ENCODE data around the gene IRF2BP2. TPM values are rescaled to one million over a fixed set of nuclear protein-coding genes. Genes with fewer than 3 reads are reported as not detected.

IRF2BP2 gene
- total and polyA plus RNA-seq, 4 experiments from 2014 or later: 23.9 to 164 (median 103) TPM

DNA sequence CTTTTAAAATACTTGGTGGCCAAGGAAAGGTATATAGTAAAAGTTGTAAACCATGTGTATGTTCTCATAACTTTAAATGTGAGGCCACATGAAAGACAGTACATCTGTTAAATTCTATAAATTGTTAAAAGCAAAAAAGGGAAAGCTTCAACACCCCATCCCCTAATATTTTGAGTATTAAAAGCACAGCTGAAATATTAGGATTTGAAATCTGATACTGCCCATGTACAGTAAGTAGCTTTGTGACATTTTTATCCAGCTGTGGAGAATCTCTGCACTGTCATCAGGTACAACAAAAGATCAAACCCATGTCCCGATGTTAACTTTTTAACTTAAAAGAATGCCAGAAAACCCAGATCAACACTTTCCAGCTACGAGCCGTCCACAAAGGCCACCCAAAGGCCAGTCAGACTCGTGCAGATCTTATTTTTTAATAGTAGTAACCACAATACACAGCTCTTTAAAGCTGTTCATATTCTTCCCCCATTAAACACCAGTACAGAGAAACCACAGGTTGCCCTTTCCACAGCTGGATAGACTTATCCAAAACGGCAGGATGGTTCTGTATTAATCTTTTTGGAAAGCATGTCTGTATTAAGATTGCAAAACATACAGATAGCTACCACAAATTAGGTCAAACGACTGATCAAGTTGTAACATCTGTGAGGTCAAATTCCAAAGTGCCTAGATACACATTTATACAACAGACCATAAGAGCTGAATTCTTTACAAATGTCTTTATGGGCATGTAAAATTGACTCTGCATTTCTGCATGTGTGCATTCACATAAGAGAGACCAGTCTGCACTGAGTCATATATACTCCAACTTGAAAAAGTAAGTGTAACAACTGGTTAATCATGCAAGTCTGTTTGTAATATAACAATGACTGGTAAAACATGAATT lies 5.2 kb downstream of the IRF2BP2 start:
- Histone ChIP-seq H3K27me3 (ENCODE audit: insufficient read depth, low read length) (no peaks in the 10 kb centered on the region), H3K4me3 (ENCODE audit: low read length in 2 of 2) (peak overlapping the region; percentile 77 to 92), H3K9me3 (ENCODE audit: control insufficient read depth in 1 of 2, low read length in 2 of 2) (no peaks in the 10 kb centered on the region), H3K27ac (ENCODE audit: low read depth, low read length) (peak overlapping the region; percentile 96), H3K4me1 (ENCODE audit: insufficient read depth, low read length) (peaks cover 67% of the 10 kb centered on the region), H3K36me3 (ENCODE audit: insufficient read depth, low read length) (peaks cover 28% of the 10 kb centered on the region)
- Mint-ChIP-seq H3K36me3 (peaks cover 42 to 58% of the 10 kb centered on the region in 2 donors), H3K9me3 (peaks cover 0 to 6% (median 0%) of the 10 kb centered on the region in 8 donors), H3K27me3 (peaks cover 0 to 4% of the 10 kb centered on the region in 2 donors), H3K4me1 (peaks cover 38 to 84% (median 58%) of the 10 kb centered on the region in 4 donors), H3K4me3 (peak overlapping the region; percentile 94 to 100 (median 95)), H3K27ac (peak overlapping the region; percentile 86 to 100 (median 94))
- intact Hi-C loops (cut with micrococcal nuclease): loop anchor here (5.0 kb wide), 1 partner anchor 558 kb away; the partner anchor contains the start of gene RBM34
- no peak for DNase-seq
- POLR2A ChIA-PET (ENCODE audit: partially characterized antibody): interaction anchor here (0.8 to 10.8 kb wide), 18 partner anchors 8 to 498 kb away, joined by 3 to 146 read pairs (median 4); no protein-coding TSS in a partner anchor
- CTCF ChIA-PET (ENCODE audit: partially characterized antibody): interaction anchor here (0.8 to 10.7 kb wide), 9 partner anchors 8 to 479 kb away, joined by 3 to 141 read pairs (median 4); no protein-coding TSS in a partner anchor

DNA sequence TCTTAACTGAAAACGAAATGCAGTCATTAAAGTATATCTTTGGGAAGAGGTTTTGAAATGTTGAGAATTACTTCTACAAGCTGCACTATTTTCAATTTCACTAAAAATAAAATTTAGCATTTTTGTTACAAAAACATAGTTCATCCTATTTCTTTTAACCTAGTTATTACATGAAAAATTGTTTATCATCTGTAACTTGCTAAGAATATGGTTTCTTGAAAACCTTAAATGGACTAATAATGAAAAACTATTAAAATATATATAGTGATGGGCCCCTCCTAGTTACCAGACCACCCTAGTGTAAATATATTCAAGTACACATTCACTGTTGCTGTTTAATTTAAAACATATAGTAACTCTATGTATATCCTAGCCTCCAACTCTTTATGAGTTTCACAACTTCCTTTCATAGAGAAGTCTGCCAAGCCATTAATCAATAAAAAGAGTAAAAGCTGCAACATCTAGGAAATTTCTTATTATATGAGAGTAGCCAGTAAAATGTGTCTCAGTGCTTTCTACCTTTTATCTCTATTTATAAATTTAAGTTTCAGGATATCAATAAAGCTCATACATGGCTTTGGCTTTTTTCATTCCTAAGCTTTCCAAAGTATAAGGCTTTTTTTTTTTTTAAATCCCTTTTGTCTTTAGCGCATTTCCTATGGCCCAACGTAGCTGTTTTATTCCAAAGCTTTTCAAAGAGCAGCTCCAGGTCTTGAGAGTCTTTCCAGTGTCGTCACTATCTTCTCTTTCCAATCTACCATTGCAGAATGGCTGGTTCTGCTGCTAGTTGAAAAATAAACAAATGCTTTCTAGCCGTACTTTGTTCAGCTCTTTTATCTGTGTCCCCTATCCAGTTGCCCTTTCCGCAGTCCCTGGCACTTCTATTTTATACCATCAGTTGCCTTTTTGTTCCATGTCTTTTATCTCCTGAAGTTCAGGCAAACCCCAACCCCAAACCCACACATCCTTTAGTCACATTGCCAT lies 6.5 kb downstream of the IRF2BP2 start:
- Histone ChIP-seq H3K9me3 (ENCODE audit: control insufficient read depth in 1 of 2, low read length in 2 of 2) (no peaks in the 10 kb centered on the region), H3K27me3 (ENCODE audit: insufficient read depth, low read length) (no peaks in the 10 kb centered on the region), H3K27ac (ENCODE audit: low read depth, low read length) (peak overlapping the region; percentile 96), H3K4me1 (ENCODE audit: insufficient read depth, low read length) (peaks cover 76% of the 10 kb centered on the region), H3K4me3 (ENCODE audit: low read length in 2 of 2) (peak overlapping the region in 1 of 2 donors; percentile 77), H3K36me3 (ENCODE audit: insufficient read depth, low read length) (peaks cover 28% of the 10 kb centered on the region)
- Mint-ChIP-seq H3K36me3 (peaks cover 42 to 61% of the 10 kb centered on the region in 2 donors), H3K4me1 (peaks cover 45 to 96% (median 61%) of the 10 kb centered on the region in 4 donors), H3K27me3 (peaks cover 0 to 4% of the 10 kb centered on the region in 2 donors), H3K27ac (peak overlapping the region; percentile 72 to 100 (median 94)), H3K9me3 (peaks cover 0 to 6% (median 0%) of the 10 kb centered on the region in 8 donors), H3K4me3 (peak overlapping the region; percentile 77 to 100 (median 95))
- intact Hi-C loops (cut with micrococcal nuclease): loop anchor here (5.0 kb wide), 1 partner anchor 559 kb away; the partner anchor contains the start of gene RBM34
- POLR2A ChIA-PET (ENCODE audit: partially characterized antibody): interaction anchor here (0.6 to 10.8 kb wide), 18 partner anchors 9 to 500 kb away, joined by 3 to 146 read pairs (median 5); no protein-coding TSS in a partner anchor
- CTCF ChIA-PET (ENCODE audit: partially characterized antibody): interaction anchor here (1.1 to 10.7 kb wide), 6 partner anchors 10 to 480 kb away, joined by 3 to 141 read pairs (median 11); no protein-coding TSS in a partner anchor
- peak in 1 of 5 donors; percentile 39 for DNase-seq

GRCh38 chr1:234602334-234603220 lies 7.4 kb downstream of the IRF2BP2 start:
- intact Hi-C loops (cut with micrococcal nuclease): loop anchor here (5.0 kb wide), 1 partner anchor 560 kb away; the partner anchor contains the start of gene RBM34

DNA sequence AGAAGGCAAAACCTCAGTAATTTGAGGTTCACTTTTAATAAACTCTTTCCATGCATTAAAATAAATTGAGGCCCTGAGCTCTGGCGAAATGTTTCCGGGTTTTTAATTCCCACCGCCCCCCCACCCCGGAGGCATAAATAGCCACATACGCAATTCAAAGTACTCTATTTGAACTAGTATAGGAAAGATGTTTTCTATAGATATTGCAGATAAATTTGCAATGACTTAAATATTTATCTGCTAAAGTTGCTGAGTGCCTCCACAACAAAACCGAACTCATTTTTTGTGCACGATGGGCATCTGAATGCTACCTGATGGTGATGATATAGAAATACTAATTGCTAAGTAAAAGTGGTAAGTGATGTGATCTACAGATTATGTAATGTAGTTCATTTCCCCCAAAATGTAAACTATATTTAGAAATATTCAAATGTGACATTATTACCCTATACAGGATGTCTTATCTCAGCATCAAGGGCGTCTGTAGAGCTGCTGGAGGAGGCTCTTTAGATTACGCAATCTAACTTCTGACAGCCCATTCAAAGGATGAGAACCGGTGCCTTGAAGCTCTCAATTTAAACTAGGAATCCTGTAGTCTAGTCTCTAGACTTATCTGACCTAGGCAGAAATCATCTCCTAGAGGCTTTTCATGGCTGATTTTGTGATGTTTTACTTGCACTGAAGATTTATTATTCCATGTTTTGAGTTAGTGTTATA lies 8.5 kb downstream of the IRF2BP2 start:
- peak overlapping the region; percentile 74 to 95 (median 87) for H3K4me3 Mint-ChIP-seq
- H3K9me3 Mint-ChIP-seq: no peaks in the 10 kb centered on the region
- H3K27ac Mint-ChIP-seq: peak overlapping the region; percentile 92 to 99 (median 97)
- H3K27me3 Mint-ChIP-seq: no peaks in the 10 kb centered on the region
- Histone ChIP-seq H3K4me1 (ENCODE audit: insufficient read depth, low read length) (peaks cover 67% of the 10 kb centered on the region), H3K27me3 (ENCODE audit: insufficient read depth, low read length) (no peaks in the 10 kb centered on the region), H3K27ac (ENCODE audit: low read depth, low read length) (peak overlapping the region; percentile 96), H3K36me3 (ENCODE audit: insufficient read depth, low read length) (peaks cover 15% of the 10 kb centered on the region), H3K4me3 (ENCODE audit: low read length in 2 of 2) (no peak overlapping the region), H3K9me3 (ENCODE audit: control insufficient read depth in 1 of 2, low read length in 2 of 2) (no peaks in the 10 kb centered on the region)
- CTCF ChIA-PET (ENCODE audit: partially characterized antibody): interaction anchor here (1.3 to 10.7 kb wide), 7 partner anchors 10 to 505 kb away, joined by 3 to 141 read pairs (median 7); partner anchors contain the start of gene IRF2BP2
- intact Hi-C loops (cut with micrococcal nuclease): loop anchor here (1.0 to 5.0 kb wide), 2 partner anchors 9 to 561 kb away; partner anchors contain the start of genes IRF2BP2 and RBM34
- POLR2A ChIA-PET (ENCODE audit: partially characterized antibody): interaction anchor here (0.7 to 10.8 kb wide), 30 partner anchors 10 to 559 kb away, joined by 3 to 312 read pairs (median 4); partner anchors contain the start of genes IRF2BP2, RBM34 and TARBP1
- peak; percentile 66 to 82 (median 73) for DNase-seq
- peaks cover 45 to 81% (median 57%) of the 10 kb centered on the region in 4 donors for H3K4me1 Mint-ChIP-seq
- H3K36me3 Mint-ChIP-seq: peaks cover 25 to 41% of the 10 kb centered on the region in 2 donors

More at GRCh38 chr1:234602334-234603220, 7.4 kb downstream of the IRF2BP2 start:
- no peaks in the 10 kb centered on the region for H3K27me3 ChIP-seq (ENCODE audit: insufficient read depth, low read length)
- H3K27me3 Mint-ChIP-seq: no peaks in the 10 kb centered on the region
- peaks cover 47 to 92% (median 62%) of the 10 kb centered on the region in 4 donors for H3K4me1 Mint-ChIP-seq
- peak overlapping the region; percentile 91 to 99 (median 97) for H3K27ac Mint-ChIP-seq
- POLR2A ChIA-PET (ENCODE audit: partially characterized antibody): interaction anchor here (0.5 to 10.8 kb wide), 13 partner anchors 9 to 524 kb away, joined by 3 to 312 read pairs (median 12); partner anchors contain the start of gene IRF2BP2
- H3K4me3 Mint-ChIP-seq: peak overlapping the region; percentile 67 to 100 (median 78)
- H3K9me3 Mint-ChIP-seq: no peaks in the 10 kb centered on the region
- peak in 1 of 5 donors; percentile 60 for DNase-seq
- H3K4me3 ChIP-seq (ENCODE audit: low read length in 2 of 2): peak overlapping the region in 1 of 2 donors; percentile 22
- H3K27ac ChIP-seq (ENCODE audit: low read depth, low read length): peak overlapping the region; percentile 96
- peaks cover 34 to 53% of the 10 kb centered on the region in 2 donors for H3K36me3 Mint-ChIP-seq
- H3K4me1 ChIP-seq (ENCODE audit: insufficient read depth, low read length): peaks cover 76% of the 10 kb centered on the region
- CTCF ChIA-PET (ENCODE audit: partially characterized antibody): interaction anchor here (0.8 to 10.7 kb wide), 4 partner anchors 9 to 481 kb away, joined by 3 to 141 read pairs (median 48); partner anchors contain the start of gene IRF2BP2
- H3K9me3 ChIP-seq (ENCODE audit: control insufficient read depth in 1 of 2, low read length in 2 of 2): no peaks in the 10 kb centered on the region
- H3K36me3 ChIP-seq (ENCODE audit: insufficient read depth, low read length): peaks cover 26% of the 10 kb centered on the region

Measured in CD4-positive, alpha-beta memory T cell (primary cell).